NCI-H1105 treated with DMSO at 0.1 percent for 48 hours (cell line): ENCODE measurements around the gene DTNB.

ENCODE experiments used
- DNase-seq: peaks from one replicate; lab custom pipeline; 2025; lab: John Stamatoyannopoulos, UW

Gene DTNB

DNA sequence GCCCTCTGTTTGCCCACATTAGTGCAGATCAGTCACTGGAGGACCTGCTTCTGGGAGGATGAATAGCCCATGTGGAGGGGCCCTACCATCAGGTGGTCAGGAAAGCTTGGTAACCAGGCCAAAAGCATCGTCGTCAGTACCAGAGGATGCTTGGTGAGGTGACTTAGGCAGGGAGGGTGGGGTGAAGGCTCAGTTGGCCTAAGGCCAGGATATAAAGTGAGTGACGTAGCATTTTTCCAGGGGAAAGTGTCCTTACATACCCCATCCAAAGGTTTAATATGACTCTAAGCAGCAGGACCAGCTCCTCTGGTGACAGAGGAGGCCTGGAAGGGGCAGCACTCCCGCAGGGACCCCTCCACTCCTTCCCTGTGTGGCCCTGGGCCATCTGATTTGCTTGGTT, 303.9 kb downstream of the DTNB start:
- DNase-seq, result no peak

DNA sequence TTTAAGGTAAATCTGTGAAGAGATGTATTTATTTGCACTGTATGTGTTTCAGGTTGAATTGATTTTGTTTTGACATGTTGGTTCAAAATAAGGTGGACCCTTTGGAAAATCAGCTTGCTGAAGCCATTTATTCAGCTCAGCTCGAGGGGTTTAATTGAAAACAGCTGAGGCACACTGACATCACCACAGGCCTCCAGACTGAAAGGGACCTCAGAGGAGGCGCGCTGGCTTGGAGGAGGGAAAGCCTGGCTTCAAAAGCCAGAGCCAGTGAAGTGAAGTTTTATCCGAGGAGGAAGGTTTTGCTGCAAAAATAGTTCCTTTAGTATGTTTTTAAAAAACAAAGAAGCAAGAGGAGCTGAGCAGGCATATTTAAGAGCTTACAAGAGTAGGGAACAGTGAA, 304.7 kb downstream of the DTNB start:
- DNase-seq, result no peak

DNA sequence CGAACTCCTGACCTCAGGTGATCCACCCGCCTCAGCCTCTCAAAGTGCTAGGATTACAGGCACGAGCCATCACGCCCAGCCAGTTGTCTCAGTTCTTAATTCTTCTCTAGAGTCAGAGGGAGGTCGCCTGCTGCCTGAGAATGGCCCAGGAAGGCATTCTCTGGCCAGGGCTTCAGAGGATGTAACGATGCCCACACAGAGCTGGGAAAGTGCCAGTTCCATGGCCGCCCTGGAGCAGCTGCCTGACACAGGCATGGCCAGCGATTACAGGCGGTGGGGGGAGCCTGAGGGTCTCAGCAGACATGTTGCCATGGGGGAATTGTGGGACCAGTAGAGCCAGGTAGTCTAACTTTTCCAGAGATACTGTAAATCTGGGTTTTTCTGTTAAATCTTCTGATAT, 306.1 kb downstream of the DTNB start:
- no peak for DNase-seq

- DNase-seq, result no peak
These were observed 306.7 kb downstream of the DTNB start for GRCh38 chr2:25366629-25367028.

GRCh38 chr2:25365241-25365640, 308.1 kb downstream of the DTNB start:
- no peak for DNase-seq

GRCh38 chr2:25363733-25364132, 309.6 kb downstream of the DTNB start:
- DNase-seq, result peak; percentile 17

- no peak for DNase-seq
These were observed 310.8 kb downstream of the DTNB start for GRCh38 chr2:25362434-25363145.

GRCh38 chr2:25362049-25362433, 311.3 kb downstream of the DTNB start:
- peak; percentile 82 for DNase-seq

GRCh38 chr2:25361261-25362048, 311.9 kb downstream of the DTNB start:
- no peak for DNase-seq

DNA sequence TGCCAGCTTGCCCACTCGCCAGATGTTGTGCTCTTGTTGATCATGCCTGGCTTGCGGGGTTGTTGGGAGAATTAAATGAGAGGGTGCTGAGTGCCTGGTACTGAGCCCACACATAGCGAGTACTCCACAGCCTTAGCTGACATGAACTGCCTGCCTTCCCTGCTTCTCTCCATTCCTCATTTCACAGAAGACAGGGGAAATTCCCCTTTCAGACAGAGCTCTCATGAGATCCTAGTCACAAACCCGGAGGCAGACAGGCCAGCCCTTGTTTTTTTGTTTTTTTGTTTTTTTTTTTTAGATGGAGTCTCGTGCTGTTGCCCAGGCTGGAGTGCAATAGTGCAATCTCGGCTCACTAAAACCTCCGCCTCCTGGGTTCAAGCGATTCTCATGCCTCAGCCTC, 314.5 kb downstream of the DTNB start:
- DNase-seq, result no peak

DNA sequence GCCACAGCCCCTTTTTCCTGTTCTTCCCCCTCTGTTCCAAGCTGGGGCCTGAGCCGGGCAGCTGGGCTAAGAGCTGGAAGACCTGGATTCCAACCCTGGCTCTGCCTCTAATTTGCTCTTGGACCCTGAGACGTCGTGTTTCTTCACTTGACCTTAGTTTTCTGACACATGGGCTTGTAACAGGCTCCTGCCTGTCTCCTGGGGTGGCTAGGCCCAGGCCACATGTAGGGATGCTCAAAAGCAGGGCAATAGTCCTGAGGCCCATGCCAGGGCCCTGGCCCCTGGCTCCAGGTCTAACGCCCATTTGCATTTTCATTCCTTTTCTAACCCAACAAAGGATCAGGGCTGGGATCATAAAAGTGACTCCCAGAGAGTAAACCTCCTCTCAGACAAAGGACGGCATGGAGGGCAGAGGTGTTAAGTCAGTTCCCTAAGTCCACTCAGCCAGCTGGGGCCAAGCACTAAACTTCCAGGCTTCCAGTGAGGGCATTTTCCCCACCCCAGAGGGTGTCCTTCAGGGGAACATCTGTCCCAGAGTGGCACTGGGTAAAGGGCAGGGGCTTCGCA, 315.0 kb downstream of the DTNB start:
- DNase-seq, result no peak

- no peak for DNase-seq
These were observed 317.3 kb downstream of the DTNB start for GRCh38 chr2:25356088-25356487.

GRCh38 chr2:25355270-25355669, 318.1 kb downstream of the DTNB start:
- DNase-seq, result no peak

DNA sequence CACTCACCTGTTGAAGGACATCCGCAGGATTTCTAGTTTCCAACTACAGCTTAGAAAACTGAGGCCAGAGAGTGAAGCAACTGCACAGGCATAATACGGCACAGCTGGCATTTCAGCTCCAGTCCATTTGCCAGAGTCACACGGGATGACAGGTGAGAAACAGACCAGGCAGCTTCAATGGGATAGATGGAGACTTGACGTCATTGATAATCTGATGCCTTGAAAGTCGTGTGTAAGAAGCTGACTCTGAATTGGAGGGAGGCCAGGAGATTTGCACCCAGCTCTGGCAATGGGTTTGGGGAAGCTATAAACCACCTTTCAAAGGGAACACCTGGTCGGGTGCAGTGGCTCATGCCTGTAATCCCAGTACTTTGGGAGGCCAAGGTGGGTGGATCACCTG, 319.3 kb downstream of the DTNB start:
- no peak for DNase-seq

DNA sequence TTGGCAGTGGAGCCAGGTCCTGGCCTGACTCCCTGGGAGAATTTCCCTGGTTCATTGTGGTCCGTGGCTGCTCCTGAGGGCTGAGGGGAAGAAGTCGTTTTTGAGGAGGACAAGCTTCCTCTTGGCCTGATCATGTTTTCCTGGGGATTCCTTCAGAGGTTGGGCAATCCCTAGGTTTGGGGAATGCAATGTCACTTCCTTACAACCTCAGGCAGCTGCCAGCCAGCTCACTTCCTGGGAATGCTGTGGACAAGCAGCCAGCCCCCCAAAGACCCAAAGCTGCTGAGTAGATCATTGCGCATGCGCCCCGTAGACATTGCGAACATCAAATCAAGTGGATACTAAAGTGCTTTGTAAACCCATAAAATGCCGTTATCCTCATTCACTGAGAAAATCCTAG, 324.0 kb downstream of the DTNB start:
- DNase-seq, result no peak

- no peak for DNase-seq
These were observed 325.5 kb downstream of the DTNB start for GRCh38 chr2:25347846-25348245.

DNA sequence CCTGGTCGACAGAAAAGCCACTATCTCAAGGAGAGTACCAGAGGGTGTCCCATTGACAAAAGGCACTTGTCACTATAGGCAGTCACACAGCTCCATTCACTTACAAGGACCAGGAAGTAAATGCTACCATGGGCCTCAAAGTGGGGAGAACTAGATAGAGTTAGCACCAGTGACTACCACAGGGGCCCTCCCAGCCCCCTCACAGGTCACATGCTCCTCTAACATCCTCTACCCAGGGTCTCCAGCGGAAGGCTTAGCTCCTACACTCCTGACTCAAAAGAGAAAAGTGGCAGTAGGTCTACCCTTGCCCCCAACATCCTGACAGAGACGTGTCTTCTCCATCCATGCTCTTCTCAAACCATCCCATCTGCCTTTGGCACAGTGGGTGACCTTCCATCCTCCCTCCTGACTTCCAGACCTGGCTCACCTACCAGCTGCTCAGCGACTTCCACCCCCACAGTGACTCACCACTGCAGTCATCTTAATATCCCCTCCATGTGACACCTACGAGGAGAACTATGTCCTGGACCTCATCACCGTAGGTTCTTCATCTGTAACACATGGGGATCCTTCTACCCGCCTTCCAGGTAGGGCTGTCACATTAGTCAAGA, 326.1 kb downstream of the DTNB start:
- no peak for DNase-seq

DNA sequence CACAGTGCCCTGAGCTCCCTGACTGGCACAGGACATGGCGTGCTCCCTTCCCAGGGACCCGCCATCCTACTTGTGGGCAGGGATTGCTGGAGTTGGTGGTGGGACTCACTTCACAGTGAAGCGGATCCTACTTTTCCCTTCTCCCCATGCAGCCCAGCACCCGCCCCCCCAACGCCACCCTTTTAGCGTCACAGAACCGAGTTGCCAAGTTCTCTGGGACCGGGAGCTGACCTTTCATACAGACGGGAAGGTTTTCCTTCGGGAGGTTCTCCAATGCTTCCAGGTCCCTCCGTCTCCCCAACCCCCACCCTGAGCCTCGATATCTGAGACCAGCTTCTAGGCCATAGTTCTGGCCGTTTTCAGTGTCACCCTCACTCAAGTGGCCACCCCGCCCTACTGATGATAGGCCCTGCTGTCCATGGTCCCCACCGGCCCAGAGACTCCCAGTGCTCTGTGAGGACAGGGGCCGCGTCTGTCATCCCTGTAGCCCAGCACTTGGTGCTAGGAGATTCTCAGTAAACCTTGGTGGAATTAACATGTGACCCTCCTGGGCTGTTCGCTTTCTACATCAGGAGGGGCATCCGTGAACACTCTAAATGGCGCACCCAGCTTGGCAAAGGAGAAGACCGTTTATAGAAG, 330.1 kb downstream of the DTNB start:
- no peak for DNase-seq

DNA sequence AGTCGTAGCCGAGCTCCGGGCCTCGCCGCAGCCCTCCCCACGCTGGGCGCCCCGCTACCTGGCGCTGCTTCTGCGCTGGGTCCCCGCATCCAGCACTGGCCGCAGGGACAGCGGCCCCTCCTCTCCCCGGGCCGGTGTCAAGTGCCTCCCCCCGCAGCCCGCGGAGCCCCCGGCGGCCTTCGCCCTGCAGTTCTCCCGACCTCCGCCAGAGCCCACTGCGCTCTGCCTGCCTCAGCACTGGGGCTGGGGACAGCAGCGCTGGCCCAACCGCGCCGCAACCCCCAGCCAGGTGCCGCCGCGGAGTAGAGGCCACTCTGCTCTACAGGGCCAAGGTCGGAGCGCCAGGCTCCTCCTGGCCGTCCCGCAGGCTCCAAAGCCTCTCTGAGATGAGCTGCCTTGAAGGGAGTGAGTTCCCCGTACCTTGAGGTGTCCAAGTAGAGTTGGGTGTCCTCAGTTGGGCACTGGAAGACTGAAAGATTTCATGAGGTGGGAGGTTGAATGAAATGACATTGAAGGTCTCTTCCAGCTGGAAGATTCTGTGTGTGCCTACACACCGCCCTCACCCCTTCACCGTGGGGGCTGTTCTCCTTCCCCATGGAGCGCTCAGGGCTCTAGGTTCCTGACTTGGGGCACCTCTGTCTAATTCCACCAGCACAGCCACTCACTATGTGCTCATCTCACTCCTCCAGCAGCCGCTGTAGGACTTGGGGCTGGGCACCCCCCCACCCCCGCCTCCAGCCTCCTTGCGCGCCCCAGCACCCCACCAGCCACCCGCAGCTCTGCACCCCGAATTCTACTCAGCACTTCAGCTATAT, 330.8 kb downstream of the DTNB start:
- peak; percentile 58 for DNase-seq

DNA sequence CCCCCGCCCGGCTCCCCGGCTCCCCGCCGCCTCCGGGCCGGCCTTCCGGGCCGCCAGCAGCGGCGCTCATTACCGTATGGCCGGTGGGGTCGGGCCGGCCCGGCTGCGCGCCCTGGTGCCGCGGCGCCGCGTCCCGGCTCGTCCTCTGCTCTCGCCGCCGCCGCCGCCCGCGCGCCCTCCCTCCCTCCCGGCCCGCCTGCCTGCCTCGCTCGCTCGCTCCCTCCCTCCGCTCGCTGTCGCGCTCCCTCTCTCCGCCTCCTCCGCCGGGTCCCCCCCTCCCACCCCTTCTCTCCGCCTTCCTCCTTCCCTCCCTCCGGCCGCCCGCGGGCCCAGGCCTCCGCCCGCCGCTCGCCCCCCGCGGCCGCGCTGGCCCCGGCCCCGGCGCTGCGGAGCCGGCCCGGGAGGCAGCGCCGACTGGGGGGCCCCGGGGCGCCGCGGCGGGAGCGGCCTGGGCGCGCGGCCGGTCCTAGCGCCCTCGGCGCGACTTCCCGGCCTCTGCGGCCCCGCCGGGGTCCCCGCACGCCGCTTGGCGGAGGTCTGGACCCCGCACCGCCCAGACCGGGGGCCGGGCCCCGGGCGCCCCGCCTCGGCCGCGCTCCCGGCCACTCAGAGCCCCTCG, 331.5 kb downstream of the DTNB start, which contains the start of gene DNMT3A:
TSS of gene DNMT3A (minus strand) at position 173 of the 619 bp plus-strand sequence. CDS start 27,941 bp downstream, outside the sequence.
- peak; percentile 44 for DNase-seq
